ENCODE results near the gene MGP. TPM values are rescaled to one million over a fixed set of nuclear protein-coding genes. Genes with fewer than 3 reads are reported as not detected.

The MGP gene
- total and polyA plus RNA-seq, 2 donors (not counting 1 experiment from before 2014, with no cell fraction given): 0.39 to 0.81 TPM

- no peak overlapping the region for H3K27ac ChIP-seq (ENCODE audit: low read length in 2 of 2)
- H2AFZ ChIP-seq (ENCODE audit: insufficient read depth, low read depth, low read length, poor library complexity, severe bottlenecking): no peak overlapping the region
- H3K4me3 ChIP-seq (ENCODE audit: control extremely low read depth in 1 of 5, extremely low read depth in 1 of 5, insufficient read depth in 1 of 5, low read depth in 2 of 5, low read length in 4 of 5): no peak overlapping the region
- no peak for TF ChIP-seq EZH2 (IDR thresholded peaks at IDR 0.05; ENCODE audit: borderline replicate concordance, insufficient read depth, low read depth, low read length, poor library complexity, severe bottlenecking)
- TF ChIP-seq, protein P1, sequence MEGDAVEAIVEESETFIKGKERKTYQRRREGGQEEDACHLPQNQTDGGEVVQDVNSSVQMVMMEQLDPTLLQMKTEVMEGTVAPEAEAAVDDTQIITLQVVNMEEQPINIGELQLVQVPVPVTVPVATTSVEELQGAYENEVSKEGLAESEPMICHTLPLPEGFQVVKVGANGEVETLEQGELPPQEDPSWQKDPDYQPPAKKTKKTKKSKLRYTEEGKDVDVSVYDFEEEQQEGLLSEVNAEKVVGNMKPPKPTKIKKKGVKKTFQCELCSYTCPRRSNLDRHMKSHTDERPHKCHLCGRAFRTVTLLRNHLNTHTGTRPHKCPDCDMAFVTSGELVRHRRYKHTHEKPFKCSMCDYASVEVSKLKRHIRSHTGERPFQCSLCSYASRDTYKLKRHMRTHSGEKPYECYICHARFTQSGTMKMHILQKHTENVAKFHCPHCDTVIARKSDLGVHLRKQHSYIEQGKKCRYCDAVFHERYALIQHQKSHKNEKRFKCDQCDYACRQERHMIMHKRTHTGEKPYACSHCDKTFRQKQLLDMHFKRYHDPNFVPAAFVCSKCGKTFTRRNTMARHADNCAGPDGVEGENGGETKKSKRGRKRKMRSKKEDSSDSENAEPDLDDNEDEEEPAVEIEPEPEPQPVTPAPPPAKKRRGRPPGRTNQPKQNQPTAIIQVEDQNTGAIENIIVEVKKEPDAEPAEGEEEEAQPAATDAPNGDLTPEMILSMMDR (IDR thresholded peaks at IDR 0.05): no peak
- intact Hi-C loops (cut with micrococcal nuclease): no loop called here
- H3K9ac ChIP-seq (ENCODE audit: low read length): no peak overlapping the region
- CTCF ChIA-PET: interaction anchor here (1.5 kb wide), 1 partner anchor 86 kb away, joined by 6 read pairs; no protein-coding TSS in a partner anchor
- peaks cover 22% of the 10 kb centered on the region for H3K4me1 Mint-ChIP-seq
- peaks cover 0 to 8% (median 0%) of the 10 kb centered on the region in 3 donors for H3K9me3 ChIP-seq (ENCODE audit: control extremely low read depth in 1 of 3, control insufficient read depth in 2 of 3, insufficient read depth in 1 of 3, low read length in 2 of 3)
- no peak overlapping the region for H3K4me3 Mint-ChIP-seq
- POLR2A ChIA-PET: no interaction called here
- H4K20me1 ChIP-seq (ENCODE audit: control insufficient read depth, insufficient read depth, low read length, poor library complexity, severe bottlenecking): no peaks in the 10 kb centered on the region
- H3K36me3 ChIP-seq (replicated peaks in 1 of 2; ENCODE audit: control extremely low read depth in 1 of 2, control insufficient read depth in 1 of 2, extremely low read depth in 1 of 2, insufficient read depth in 2 of 2, low read length in 1 of 2): peaks cover 19 to 46% of the 10 kb centered on the region in 2 experiments
- peaks cover 2% of the 10 kb centered on the region for H3K9me3 Mint-ChIP-seq (ENCODE audit: insufficient read depth)
- DNase-seq: no peak
- no peak overlapping the region for H3K27ac Mint-ChIP-seq
- no peaks in the 10 kb centered on the region for H3K27me3 ChIP-seq (replicated peaks in 1 of 4; ENCODE audit: control extremely low read depth in 1 of 4, control insufficient read depth in 3 of 4, insufficient read depth in 4 of 4, low read length in 3 of 4)
- no peaks in the 10 kb centered on the region for H3K27me3 Mint-ChIP-seq
- no peak overlapping the region for H3K4me2 ChIP-seq (replicated peaks; ENCODE audit: low read depth, low read length, poor library complexity, severe bottlenecking)
- peaks cover 22% of the 10 kb centered on the region for H3K79me2 ChIP-seq (ENCODE audit: control insufficient read depth, insufficient read depth, low read length)
- no peak for ATAC-seq (ENCODE audit: low read depth)
- H3K4me1 ChIP-seq (ENCODE audit: control insufficient read depth in 2 of 2, insufficient read depth in 2 of 2, low read length in 2 of 2): peaks cover 8 to 18% of the 10 kb centered on the region in 2 donors
- 100% methylated on average over 1 of the region's 2 CpGs for WGBS (ENCODE audit: insufficient coverage)
Observed at GRCh38 chr12:14934511-14934910, 48.9 kb upstream of the MGP start.

DNA sequence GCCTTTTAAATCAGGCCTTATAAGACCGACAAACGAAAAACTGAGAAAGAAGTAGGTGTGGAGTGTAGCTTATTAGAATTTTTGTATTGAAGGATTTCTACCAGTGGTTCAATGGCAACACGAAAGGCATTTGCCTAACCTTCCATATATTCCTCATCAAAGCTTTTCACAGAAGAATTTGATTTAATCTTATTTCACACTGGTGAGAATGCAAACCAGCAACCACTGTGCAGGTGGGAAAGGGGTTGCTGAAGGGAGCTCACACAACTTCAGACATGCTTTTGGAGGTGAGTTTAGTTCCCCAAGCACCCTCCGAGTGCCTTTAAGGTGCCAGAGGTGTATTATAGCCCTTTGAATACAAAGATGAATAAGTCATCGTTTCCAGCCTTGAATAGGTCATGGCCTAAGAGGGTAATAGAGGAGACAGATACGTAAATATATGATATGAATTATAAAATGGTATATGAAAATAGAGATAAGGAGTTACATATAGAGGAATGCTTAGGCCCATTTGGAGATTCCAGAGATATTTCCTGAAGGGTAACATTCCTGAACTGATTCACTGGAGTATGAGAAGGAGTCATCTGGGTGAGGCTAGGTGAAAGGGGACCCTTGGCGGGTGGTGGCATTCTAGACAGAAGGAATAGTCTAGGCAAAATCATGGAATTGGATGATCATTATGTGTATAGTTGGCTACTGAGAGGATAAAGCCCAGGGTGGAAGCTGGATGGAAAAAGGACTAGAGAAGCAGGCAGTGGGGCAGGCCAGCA, 46.3 kb upstream of the MGP start:
- Histone ChIP-seq H3K9ac (ENCODE audit: low read length) (no peak overlapping the region), H4K20me1 (ENCODE audit: control insufficient read depth, insufficient read depth, low read length, poor library complexity, severe bottlenecking) (no peaks in the 10 kb centered on the region), H3K9me3 (ENCODE audit: control extremely low read depth in 1 of 3, control insufficient read depth in 2 of 3, insufficient read depth in 1 of 3, low read length in 2 of 3) (no peaks in the 10 kb centered on the region), H3K36me3 (replicated peaks in 1 of 2; ENCODE audit: control extremely low read depth in 1 of 2, control insufficient read depth in 1 of 2, extremely low read depth in 1 of 2, insufficient read depth in 2 of 2, low read length in 1 of 2) (peaks cover 19 to 44% of the 10 kb centered on the region in 2 experiments), H3K27ac (ENCODE audit: low read length in 2 of 2) (no peak overlapping the region), H2AFZ (ENCODE audit: insufficient read depth, low read depth, low read length, poor library complexity, severe bottlenecking) (no peak overlapping the region), H3K79me2 (ENCODE audit: control insufficient read depth, insufficient read depth, low read length) (peaks cover 9% of the 10 kb centered on the region), H3K4me1 (ENCODE audit: control insufficient read depth in 2 of 2, insufficient read depth in 2 of 2, low read length in 2 of 2) (no peaks in the 10 kb centered on the region), H3K4me2 (replicated peaks; ENCODE audit: low read depth, low read length, poor library complexity, severe bottlenecking) (no peak overlapping the region), H3K27me3 (replicated peaks in 1 of 4; ENCODE audit: control extremely low read depth in 1 of 4, control insufficient read depth in 3 of 4, insufficient read depth in 4 of 4, low read length in 3 of 4) (no peaks in the 10 kb centered on the region), H3K4me3 (ENCODE audit: control extremely low read depth in 1 of 5, extremely low read depth in 1 of 5, insufficient read depth in 1 of 5, low read depth in 2 of 5, low read length in 4 of 5) (no peak overlapping the region)
- Mint-ChIP-seq H3K9me3 (ENCODE audit: insufficient read depth) (no peaks in the 10 kb centered on the region), H3K4me1 (peaks cover 4% of the 10 kb centered on the region), H3K27me3 (no peaks in the 10 kb centered on the region), H3K4me3 (no peak overlapping the region), H3K27ac (no peak overlapping the region)
- 97% methylated on average over 4 of the region's 7 CpGs for WGBS (ENCODE audit: insufficient coverage)
- TF ChIP-seq EZH2 (IDR thresholded peaks at IDR 0.05; ENCODE audit: borderline replicate concordance, insufficient read depth, low read depth, low read length, poor library complexity, severe bottlenecking): no peak
- TF ChIP-seq, protein P1 (IDR thresholded peaks at IDR 0.05): no peak
- DNase-seq (no peak), ATAC-seq (ENCODE audit: low read depth) (no peak)
- intact Hi-C loops (cut with micrococcal nuclease): no loop called here
- ChIA-PET CTCF (interaction anchor here (0.9 to 2.0 kb wide), 4 partner anchors 16 to 83 kb away, joined by 4 to 7 read pairs (median 6); no protein-coding TSS in a partner anchor), POLR2A (interaction anchor here (0.6 to 0.7 kb wide), 2 partner anchors 31 to 52 kb away, joined by 3 read pairs; no protein-coding TSS in a partner anchor)

Data from B cell (primary cell).